22Rv1 (cell line): ENCODE data around the gene ESYT3.
"Not testable (repeated sequence)": the region's sequence is repeated elsewhere in the genome, so short reads cannot be mapped to it uniquely, and the experiment has no call there.

Experiments
- ZFX ChIP-seq: fragments of 450-650 bp; IDR thresholded peaks from 2 replicates; pipeline ENCODE4 v1.6.1; 2017; ENCODE audit warnings: antibody characterized with exemption, borderline replicate concordance
- TF ChIP-seq, protein P1 (sequence below): fragments of 450-650 bp; IDR thresholded peaks from 2 replicates; pipeline ENCODE4 v1.5.1; 2017; ENCODE audit warnings: mild to moderate bottlenecking

DNA sequence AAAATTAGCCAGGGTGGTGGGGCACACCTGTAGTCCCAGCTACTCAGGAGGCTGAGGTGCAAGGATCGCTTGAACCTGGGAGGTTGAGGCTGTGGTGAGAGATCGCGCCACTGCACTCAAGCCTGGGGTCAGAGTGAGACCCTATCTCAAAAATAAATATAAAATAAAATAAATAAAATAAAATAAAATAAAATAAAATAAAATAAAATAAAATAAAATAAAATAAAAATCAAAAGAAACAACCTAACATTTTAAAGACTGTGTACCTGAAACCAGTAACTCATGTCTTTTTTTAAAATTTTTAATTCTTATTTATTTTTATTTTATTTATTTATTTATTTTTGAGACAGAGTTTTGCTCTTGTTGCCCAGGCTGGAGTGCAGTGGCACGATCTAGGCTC is 7.7 kb upstream of the ESYT3 start:
- TF ChIP-seq, protein P1, sequence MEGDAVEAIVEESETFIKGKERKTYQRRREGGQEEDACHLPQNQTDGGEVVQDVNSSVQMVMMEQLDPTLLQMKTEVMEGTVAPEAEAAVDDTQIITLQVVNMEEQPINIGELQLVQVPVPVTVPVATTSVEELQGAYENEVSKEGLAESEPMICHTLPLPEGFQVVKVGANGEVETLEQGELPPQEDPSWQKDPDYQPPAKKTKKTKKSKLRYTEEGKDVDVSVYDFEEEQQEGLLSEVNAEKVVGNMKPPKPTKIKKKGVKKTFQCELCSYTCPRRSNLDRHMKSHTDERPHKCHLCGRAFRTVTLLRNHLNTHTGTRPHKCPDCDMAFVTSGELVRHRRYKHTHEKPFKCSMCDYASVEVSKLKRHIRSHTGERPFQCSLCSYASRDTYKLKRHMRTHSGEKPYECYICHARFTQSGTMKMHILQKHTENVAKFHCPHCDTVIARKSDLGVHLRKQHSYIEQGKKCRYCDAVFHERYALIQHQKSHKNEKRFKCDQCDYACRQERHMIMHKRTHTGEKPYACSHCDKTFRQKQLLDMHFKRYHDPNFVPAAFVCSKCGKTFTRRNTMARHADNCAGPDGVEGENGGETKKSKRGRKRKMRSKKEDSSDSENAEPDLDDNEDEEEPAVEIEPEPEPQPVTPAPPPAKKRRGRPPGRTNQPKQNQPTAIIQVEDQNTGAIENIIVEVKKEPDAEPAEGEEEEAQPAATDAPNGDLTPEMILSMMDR, result not testable (repeated sequence)
- TF ChIP-seq ZFX, result not testable (repeated sequence)
